OCI-LY1 (cell line): ENCODE measurements around the gene SNTB2.

Experiments used
- H2AFZ ChIP-seq: fragments of 200-600 bp; sonication (generic), shearing (Covaris generic); 2 replicates; pipeline ENCODE4 v1.6.0; 2014; ENCODE audit warnings: antibody characterized with exemption, mild to moderate bottlenecking, low read length
- H3F3A ChIP-seq: fragments of 200-600 bp; sonication (generic), shearing (Covaris generic); 2 replicates; pipeline ENCODE4 v1.6.0; 2014; ENCODE audit warnings: mild to moderate bottlenecking, antibody characterized with exemption, low read length, moderate library complexity; ENCODE audit not compliant: insufficient read depth
- H3K27ac ChIP-seq: fragments of 200-600 bp; sonication (generic); 2 replicates; pipeline ENCODE4 v1.5.1; 2014; ENCODE audit warnings: low read length, mixed run types, mild to moderate bottlenecking, low read depth; ENCODE audit not compliant: poor library complexity, severe bottlenecking
- H3K27me3 ChIP-seq: fragments of 200-600 bp; sonication (generic); 2 replicates; pipeline ENCODE4 v1.6.0; 2014; ENCODE audit warnings: antibody characterized with exemption, mild to moderate bottlenecking, low read length, moderate library complexity; ENCODE audit not compliant: insufficient read depth
- H3K36me3 ChIP-seq: fragments of 200-600 bp; sonication (generic); 2 replicates; pipeline ENCODE4 v1.6.1; 2014; ENCODE audit warnings: mild to moderate bottlenecking, antibody characterized with exemption, low read length, moderate library complexity, mixed read lengths; ENCODE audit not compliant: insufficient read depth
- H3K4me1 ChIP-seq: fragments of 200-600 bp; sonication (generic); 2 replicates; pipeline ENCODE4 v1.5.1; 2014; ENCODE audit warnings: mild to moderate bottlenecking, low read length, moderate library complexity; ENCODE audit not compliant: insufficient read depth, severe bottlenecking
- H3K4me2 ChIP-seq: fragments of 200-600 bp; sonication (generic), shearing (Covaris generic); 2 replicates; pipeline ENCODE4 v1.6.1; 2014; ENCODE audit warnings: low read length
- H3K4me3 ChIP-seq: fragments of 200-600 bp; sonication (generic); 2 replicates; pipeline ENCODE4 v1.5.1; 2014; ENCODE audit warnings: low read length, low read depth, mild to moderate bottlenecking, mixed read lengths; ENCODE audit not compliant: poor library complexity, severe bottlenecking
- H3K79me2 ChIP-seq: fragments of 200-600 bp; shearing (Covaris generic); 2 replicates; pipeline ENCODE4 v1.6.1; 2016; ENCODE audit warnings: mixed run types, low read length, mixed read lengths; ENCODE audit not compliant: insufficient read depth
- H3K9ac ChIP-seq: fragments of 200-600 bp; sonication (generic), shearing (Covaris generic); 2 replicates; pipeline ENCODE4 v1.6.1; 2014; ENCODE audit warnings: mild to moderate bottlenecking, low read length, mixed read lengths
- H3K9me2 ChIP-seq: fragments of 200-600 bp; sonication (generic), shearing (Covaris generic); 2 replicates; pipeline ENCODE4 v1.6.1; 2014; ENCODE audit warnings: low read depth, mild to moderate bottlenecking, low read length, mixed read lengths
- H3K9me3 ChIP-seq: fragments of 200-600 bp; shearing (Covaris generic); 2 replicates; pipeline ENCODE4 v1.6.1; 2014; ENCODE audit warnings: low read length, mixed read lengths
- H4K20me1 ChIP-seq: fragments of 200-600 bp; sonication (generic), shearing (Covaris generic); 2 replicates; pipeline ENCODE4 v1.6.0; 2016; ENCODE audit warnings: mild to moderate bottlenecking, low read length; ENCODE audit not compliant: insufficient read depth
- EZH2 ChIP-seq: fragments of 200-600 bp; sonication (generic), shearing (Covaris generic); IDR thresholded peaks from 2 replicates; pipeline ENCODE4 v1.8.0; 2017; ENCODE audit warnings: borderline replicate concordance, mixed run types, mild to moderate bottlenecking, antibody characterized with exemption, low read length, moderate library complexity, mixed read lengths
- TF ChIP-seq, protein P1 (sequence below): fragments of 200-600 bp; sonication (generic), shearing (Covaris generic); IDR thresholded peaks from 2 replicates; pipeline ENCODE4 v1.5.1; 2017; ENCODE audit warnings: mild to moderate bottlenecking, antibody characterized with exemption, low read length, moderate library complexity, mixed read lengths

SNTB2 gene

DNA sequence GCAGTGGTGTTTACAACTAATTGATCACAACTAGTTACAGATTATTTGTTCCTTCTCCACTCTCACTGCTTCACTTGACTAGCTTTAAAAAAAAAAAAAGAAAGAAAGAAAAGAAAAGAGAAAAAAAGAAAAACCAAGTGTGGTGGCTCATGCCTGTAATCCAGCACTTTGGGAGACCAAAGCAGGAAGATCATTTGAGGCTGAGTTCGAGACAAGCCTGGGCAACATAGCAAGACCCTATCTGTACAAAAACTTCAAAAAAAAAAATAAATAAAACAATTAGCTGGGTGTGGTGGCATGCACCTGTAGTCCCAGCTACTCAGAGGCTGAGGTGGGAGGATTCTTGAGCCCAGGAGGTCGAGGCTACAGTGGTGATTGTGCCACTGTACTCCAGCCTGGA is 4.2 kb downstream of the SNTB2 start:
- no peak overlapping the region for H3K9ac ChIP-seq
- H3K79me2 ChIP-seq, result peaks cover 74% of the 10 kb centered on the region

DNA sequence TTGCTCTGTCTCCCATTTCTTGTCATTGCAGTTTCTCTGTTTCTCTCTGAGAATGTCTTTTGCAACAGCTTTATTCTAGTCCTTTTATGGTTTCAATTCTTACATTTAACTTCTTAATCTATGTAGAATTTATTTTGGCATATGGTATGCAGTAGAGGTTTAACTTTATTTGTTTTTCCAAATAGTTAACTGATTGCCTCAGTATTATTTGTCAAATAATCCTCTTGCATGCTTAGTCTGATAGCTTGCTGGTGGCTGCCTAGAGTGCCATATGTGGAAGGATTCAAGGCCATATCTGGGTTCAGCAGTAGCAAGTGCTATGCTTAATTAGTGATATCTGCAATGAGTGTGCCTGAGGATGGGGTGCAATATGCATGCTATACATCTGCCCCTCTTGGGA is 6.9 kb downstream of the SNTB2 start:
- no peak overlapping the region for H3K4me3 ChIP-seq
- no peaks in the 10 kb centered on the region for H3K9me2 ChIP-seq
- no peaks in the 10 kb centered on the region for H3F3A ChIP-seq
- H3K9ac ChIP-seq, result no peak overlapping the region
- H3K27ac ChIP-seq, result no peak overlapping the region
- peaks cover 91% of the 10 kb centered on the region for H3K79me2 ChIP-seq
- peaks cover 24% of the 10 kb centered on the region for H3K4me1 ChIP-seq
- no peaks in the 10 kb centered on the region for H4K20me1 ChIP-seq
- H3K9me3 ChIP-seq, result no peaks in the 10 kb centered on the region
- H2AFZ ChIP-seq, result no peak overlapping the region
- H3K36me3 ChIP-seq, result no peaks in the 10 kb centered on the region
- TF ChIP-seq, protein P1, sequence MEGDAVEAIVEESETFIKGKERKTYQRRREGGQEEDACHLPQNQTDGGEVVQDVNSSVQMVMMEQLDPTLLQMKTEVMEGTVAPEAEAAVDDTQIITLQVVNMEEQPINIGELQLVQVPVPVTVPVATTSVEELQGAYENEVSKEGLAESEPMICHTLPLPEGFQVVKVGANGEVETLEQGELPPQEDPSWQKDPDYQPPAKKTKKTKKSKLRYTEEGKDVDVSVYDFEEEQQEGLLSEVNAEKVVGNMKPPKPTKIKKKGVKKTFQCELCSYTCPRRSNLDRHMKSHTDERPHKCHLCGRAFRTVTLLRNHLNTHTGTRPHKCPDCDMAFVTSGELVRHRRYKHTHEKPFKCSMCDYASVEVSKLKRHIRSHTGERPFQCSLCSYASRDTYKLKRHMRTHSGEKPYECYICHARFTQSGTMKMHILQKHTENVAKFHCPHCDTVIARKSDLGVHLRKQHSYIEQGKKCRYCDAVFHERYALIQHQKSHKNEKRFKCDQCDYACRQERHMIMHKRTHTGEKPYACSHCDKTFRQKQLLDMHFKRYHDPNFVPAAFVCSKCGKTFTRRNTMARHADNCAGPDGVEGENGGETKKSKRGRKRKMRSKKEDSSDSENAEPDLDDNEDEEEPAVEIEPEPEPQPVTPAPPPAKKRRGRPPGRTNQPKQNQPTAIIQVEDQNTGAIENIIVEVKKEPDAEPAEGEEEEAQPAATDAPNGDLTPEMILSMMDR, result no peak
- no peak for TF ChIP-seq EZH2
- no peaks in the 10 kb centered on the region for H3K27me3 ChIP-seq
- H3K4me2 ChIP-seq, result no peak overlapping the region

More for the DNA sequence above, 4.2 kb downstream of the SNTB2 start:
- H3K4me2 ChIP-seq, result peak overlapping the region; percentile 94
- no peaks in the 10 kb centered on the region for H4K20me1 ChIP-seq
- no peak overlapping the region for H2AFZ ChIP-seq
- H3F3A ChIP-seq, result peaks cover 2% of the 10 kb centered on the region; the same call in 1 of the 2 replicates
- no peaks in the 10 kb centered on the region for H3K9me3 ChIP-seq
- H3K4me3 ChIP-seq, result peak overlapping the region; percentile 73
- no peaks in the 10 kb centered on the region for H3K9me2 ChIP-seq
- H3K27me3 ChIP-seq, result no peaks in the 10 kb centered on the region
- H3K36me3 ChIP-seq, result no peaks in the 10 kb centered on the region
- no peak for TF ChIP-seq EZH2
- TF ChIP-seq, protein P1, result no peak
- H3K4me1 ChIP-seq, result peaks cover 35% of the 10 kb centered on the region
- peak overlapping the region; percentile 84 for H3K27ac ChIP-seq

DNA sequence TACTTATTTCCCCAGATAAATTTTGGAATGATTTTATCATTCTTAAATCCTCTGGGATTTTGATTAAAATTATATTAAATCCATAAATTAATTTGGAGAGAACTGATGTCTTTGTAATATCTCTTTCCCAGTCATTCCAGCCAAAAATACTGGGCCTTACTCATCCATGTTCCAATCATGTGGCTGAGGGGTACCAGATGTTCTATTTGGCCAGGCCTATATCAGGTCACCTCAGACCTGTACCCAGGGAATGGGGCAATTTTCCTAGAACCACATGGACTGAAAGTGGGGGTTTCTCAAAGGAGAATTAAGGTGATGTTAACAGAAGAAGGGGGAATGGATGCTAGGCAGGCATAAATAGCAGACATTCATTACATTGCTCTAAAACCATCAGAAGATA is 7.5 kb downstream of the SNTB2 start:
- Histone ChIP-seq H3K4me3 (no peak overlapping the region), H3K27me3 (no peaks in the 10 kb centered on the region), H3K9me2 (no peaks in the 10 kb centered on the region), H3K4me1 (peaks cover 18% of the 10 kb centered on the region), H3K9me3 (no peaks in the 10 kb centered on the region), H4K20me1 (no peaks in the 10 kb centered on the region), H3K36me3 (0 out of 2 replicates have a peak, but pooled peaks cover 1% of the 10 kb centered on the region), H3K4me2 (no peak overlapping the region), H2AFZ (no peak overlapping the region), H3K79me2 (peaks cover 91% of the 10 kb centered on the region), H3K9ac (no peak overlapping the region), H3K27ac (no peak overlapping the region), H3F3A (no peaks in the 10 kb centered on the region)
- TF ChIP-seq, protein P1, result no peak
- TF ChIP-seq EZH2, result no peak
